GM12873 (cell line): Measurements from ENCODE around the gene TRERF1.

ENCODE experiments used
- CTCF ChIP-seq: IDR thresholded peaks from 2 replicates; pipeline ENCODE4 v1.5.1; 2012; ENCODE audit warnings: low read depth, mild to moderate bottlenecking, moderate library complexity, low read length, control low read depth; ENCODE audit not compliant: insufficient read depth; ENCODE audit errors: missing control alignments

The TRERF1 gene

GRCh38 chr6:42227173-42227850 is 224.4 kb downstream of the TRERF1 start:
- no peak for TF ChIP-seq CTCF

GRCh38 chr6:42226645-42227143 is 225.0 kb downstream of the TRERF1 start:
- TF ChIP-seq CTCF = no peak

GRCh38 chr6:42226161-42226611 is 225.5 kb downstream of the TRERF1 start:
- no peak for TF ChIP-seq CTCF

- TF ChIP-seq CTCF = no peak
These were observed 226.3 kb downstream of the TRERF1 start for GRCh38 chr6:42225419-42225818.

GRCh38 chr6:42225029-42225339 is 226.7 kb downstream of the TRERF1 start:
- no peak for TF ChIP-seq CTCF

- no peak for TF ChIP-seq CTCF
These were observed 227.3 kb downstream of the TRERF1 start for GRCh38 chr6:42224222-42225028.

GRCh38 chr6:42222448-42222847 is 229.3 kb downstream of the TRERF1 start:
- TF ChIP-seq CTCF = no peak
